ENCODE measurements around the gene ADAMTS16.

ADAMTS16 gene

DNA sequence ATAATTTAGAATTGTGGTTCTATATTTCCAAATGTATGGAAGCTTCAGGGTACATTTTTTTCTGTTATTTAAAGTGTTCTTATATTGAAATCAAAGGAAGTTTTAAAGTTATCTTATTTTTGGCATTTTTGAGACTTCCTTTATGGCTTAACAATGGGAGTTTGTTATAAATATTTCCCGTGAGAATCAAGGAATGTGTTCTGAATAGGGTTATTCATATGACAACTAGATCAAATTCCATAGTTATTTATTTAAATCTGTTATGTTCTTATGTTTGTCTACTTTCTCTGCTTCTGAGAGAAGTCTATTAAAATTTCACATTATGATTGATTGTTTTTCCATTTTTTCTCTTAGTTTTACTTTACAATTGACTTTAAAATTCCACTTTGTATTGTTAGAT is 135.1 kb downstream of the ADAMTS16 start:
- no peak overlapping the region for H3K9ac ChIP-seq (ENCODE audit: low read depth in 1 of 2, low read length in 2 of 2)
- no peaks in the 10 kb centered on the region for H3K36me3 ChIP-seq (ENCODE audit: control insufficient read depth in 1 of 2, insufficient read depth in 2 of 2, low read length in 2 of 2)
- H3K4me1 ChIP-seq (ENCODE audit: control insufficient read depth in 1 of 2, insufficient read depth in 2 of 2, low read length in 2 of 2): peaks cover 0 to 7% of the 10 kb centered on the region in 2 donors
- no peak overlapping the region for H3K27ac ChIP-seq (ENCODE audit: low read depth, low read length)
- H3K9me3 ChIP-seq (ENCODE audit: control insufficient read depth in 1 of 2, low read length in 2 of 2): no peaks in the 10 kb centered on the region
- no peak overlapping the region for H3K4me3 ChIP-seq (ENCODE audit: low read depth in 1 of 2, low read length in 2 of 2)
- H3K27me3 ChIP-seq (ENCODE audit: control insufficient read depth in 1 of 2, insufficient read depth in 2 of 2, low read length in 2 of 2): no peaks in the 10 kb centered on the region

DNA sequence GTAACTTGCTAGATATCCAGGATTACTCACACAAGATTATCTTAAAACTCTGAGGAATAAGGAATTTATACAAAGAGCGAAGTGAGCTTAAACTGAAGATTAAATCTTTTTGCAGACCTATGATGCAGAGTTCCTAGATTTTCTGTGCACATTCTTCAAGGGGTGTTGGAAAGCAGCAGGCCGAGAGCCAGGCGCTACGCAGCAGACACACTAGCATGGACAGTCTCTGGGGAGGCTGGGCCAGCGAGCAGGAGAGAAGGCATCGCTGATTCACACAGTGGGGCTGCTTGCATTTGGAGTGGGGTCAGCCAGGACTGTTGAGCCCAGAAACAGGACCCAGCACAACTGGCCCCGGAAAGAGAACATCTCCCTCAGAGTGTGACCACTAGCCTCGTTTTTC is 136.3 kb downstream of the ADAMTS16 start:
- Histone ChIP-seq H3K27ac (ENCODE audit: low read depth, low read length) (no peak overlapping the region), H3K4me1 (ENCODE audit: control insufficient read depth in 1 of 2, insufficient read depth in 2 of 2, low read length in 2 of 2) (peaks cover 0 to 1% of the 10 kb centered on the region in 2 donors), H3K27me3 (ENCODE audit: control insufficient read depth in 1 of 2, insufficient read depth in 2 of 2, low read length in 2 of 2) (no peaks in the 10 kb centered on the region), H3K36me3 (ENCODE audit: control insufficient read depth in 1 of 2, insufficient read depth in 2 of 2, low read length in 2 of 2) (no peaks in the 10 kb centered on the region), H3K4me3 (ENCODE audit: low read depth in 1 of 2, low read length in 2 of 2) (no peak overlapping the region), H3K9me3 (ENCODE audit: control insufficient read depth in 1 of 2, low read length in 2 of 2) (no peaks in the 10 kb centered on the region), H3K9ac (ENCODE audit: low read depth in 1 of 2, low read length in 2 of 2) (no peak overlapping the region)

DNA sequence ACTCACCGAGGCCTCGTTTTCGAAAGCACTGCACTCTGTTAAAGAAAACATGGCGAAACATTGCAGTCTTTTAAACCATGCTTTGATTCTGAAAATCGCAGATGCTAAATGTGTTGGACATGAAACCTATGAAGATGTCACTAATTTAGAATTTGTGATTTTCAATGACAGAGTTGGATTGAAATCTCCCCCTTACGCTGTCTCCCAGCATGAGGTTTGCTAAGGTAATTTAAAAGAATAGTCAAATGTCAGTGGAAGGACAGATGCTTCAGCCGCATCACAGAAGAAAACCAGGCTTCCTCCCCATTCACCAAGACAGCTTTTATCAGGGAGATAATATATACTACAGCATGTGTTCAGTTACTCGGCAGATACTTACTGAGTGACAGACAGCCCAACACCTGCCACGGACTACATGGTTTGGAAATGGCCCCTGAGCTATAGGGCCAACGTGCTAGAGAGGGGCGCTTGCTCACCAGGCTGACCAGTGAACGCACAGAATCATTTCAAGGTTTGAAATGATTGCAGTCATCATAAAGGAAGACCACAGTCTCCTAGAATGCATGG is 136.9 kb downstream of the ADAMTS16 start:
- Histone ChIP-seq H3K4me3 (ENCODE audit: low read depth in 1 of 2, low read length in 2 of 2) (no peak overlapping the region), H3K27me3 (ENCODE audit: control insufficient read depth in 1 of 2, insufficient read depth in 2 of 2, low read length in 2 of 2) (no peaks in the 10 kb centered on the region), H3K36me3 (ENCODE audit: control insufficient read depth in 1 of 2, insufficient read depth in 2 of 2, low read length in 2 of 2) (no peaks in the 10 kb centered on the region), H3K4me1 (ENCODE audit: control insufficient read depth in 1 of 2, insufficient read depth in 2 of 2, low read length in 2 of 2) (no peaks in the 10 kb centered on the region), H3K27ac (ENCODE audit: low read depth, low read length) (no peak overlapping the region), H3K9me3 (ENCODE audit: control insufficient read depth in 1 of 2, low read length in 2 of 2) (no peaks in the 10 kb centered on the region), H3K9ac (ENCODE audit: low read depth in 1 of 2, low read length in 2 of 2) (no peak overlapping the region)

DNA sequence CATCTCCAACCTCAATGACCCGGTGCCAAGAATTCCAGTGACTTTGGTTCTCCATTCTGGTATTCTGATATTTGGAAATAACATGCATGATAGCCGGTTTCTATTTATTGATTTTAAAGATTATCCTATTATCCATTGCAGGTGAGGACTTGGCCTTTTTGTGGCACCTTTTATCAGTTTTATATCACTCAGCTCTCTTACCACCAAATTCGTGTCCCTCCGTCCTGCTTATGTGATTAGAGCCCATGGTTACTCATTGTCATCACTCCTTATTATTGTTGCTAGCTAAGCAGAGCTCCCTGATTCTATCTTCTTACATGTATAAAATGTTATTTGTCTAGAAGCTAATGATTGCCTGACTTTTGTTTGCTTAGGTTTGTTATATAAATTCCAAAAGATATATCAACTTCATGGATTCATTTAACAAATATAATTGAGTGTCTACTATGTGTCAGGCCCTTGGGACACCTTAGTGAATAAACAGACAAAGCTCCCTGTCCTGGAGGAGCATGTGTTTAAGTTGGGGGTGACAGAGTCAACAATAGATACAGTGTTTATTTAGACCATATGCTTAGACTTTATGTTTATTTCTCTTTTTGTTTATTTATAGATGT is 138.2 kb downstream of the ADAMTS16 start:
- Histone ChIP-seq H3K27ac (ENCODE audit: low read depth, low read length) (no peak overlapping the region), H3K36me3 (ENCODE audit: control insufficient read depth in 1 of 2, insufficient read depth in 2 of 2, low read length in 2 of 2) (no peaks in the 10 kb centered on the region), H3K27me3 (ENCODE audit: control insufficient read depth in 1 of 2, insufficient read depth in 2 of 2, low read length in 2 of 2) (no peaks in the 10 kb centered on the region), H3K9me3 (ENCODE audit: control insufficient read depth in 1 of 2, low read length in 2 of 2) (peaks cover under 1 to 2% of the 10 kb centered on the region in 2 donors), H3K9ac (ENCODE audit: low read depth in 1 of 2, low read length in 2 of 2) (no peak overlapping the region), H3K4me1 (ENCODE audit: control insufficient read depth in 1 of 2, insufficient read depth in 2 of 2, low read length in 2 of 2) (no peaks in the 10 kb centered on the region), H3K4me3 (ENCODE audit: low read depth in 1 of 2, low read length in 2 of 2) (no peak overlapping the region)

DNA sequence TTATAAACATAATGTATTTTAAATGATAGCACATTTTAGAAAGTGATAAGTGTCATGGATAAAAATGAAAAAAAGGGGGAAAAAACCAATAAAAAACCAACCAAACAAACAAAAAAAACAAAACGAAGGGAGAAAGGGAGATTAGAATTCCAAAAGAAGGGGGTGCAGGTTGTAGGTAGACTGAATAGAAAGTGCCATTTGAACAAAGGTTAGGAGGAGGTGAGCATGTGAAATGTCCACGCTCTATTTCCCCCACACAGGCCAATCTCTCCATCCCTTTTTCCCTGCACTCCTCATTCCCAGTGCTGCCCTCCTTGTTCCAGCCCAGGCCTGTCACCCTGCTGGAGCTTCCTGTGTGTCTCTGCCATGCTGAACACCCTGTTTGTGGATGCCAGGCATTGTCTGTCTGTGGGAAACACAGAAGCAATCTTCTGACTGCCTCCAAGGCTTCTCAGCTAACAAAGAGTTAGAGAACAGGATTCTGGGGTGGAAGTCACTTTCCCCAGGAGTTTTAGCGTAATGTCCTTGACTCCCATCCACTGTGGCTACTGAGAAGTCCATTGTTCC is 138.8 kb downstream of the ADAMTS16 start:
- no peaks in the 10 kb centered on the region for H3K4me1 ChIP-seq (ENCODE audit: control insufficient read depth in 1 of 2, insufficient read depth in 2 of 2, low read length in 2 of 2)
- no peak overlapping the region for H3K9ac ChIP-seq (ENCODE audit: low read depth in 1 of 2, low read length in 2 of 2)
- no peak overlapping the region for H3K4me3 ChIP-seq (ENCODE audit: low read depth in 1 of 2, low read length in 2 of 2)
- H3K9me3 ChIP-seq (ENCODE audit: control insufficient read depth in 1 of 2, low read length in 2 of 2): peaks cover 4 to 5% of the 10 kb centered on the region in 2 donors
- H3K27me3 ChIP-seq (ENCODE audit: control insufficient read depth in 1 of 2, insufficient read depth in 2 of 2, low read length in 2 of 2): no peaks in the 10 kb centered on the region
- no peak overlapping the region for H3K27ac ChIP-seq (ENCODE audit: low read depth, low read length)
- H3K36me3 ChIP-seq (ENCODE audit: control insufficient read depth in 1 of 2, insufficient read depth in 2 of 2, low read length in 2 of 2): no peaks in the 10 kb centered on the region

DNA sequence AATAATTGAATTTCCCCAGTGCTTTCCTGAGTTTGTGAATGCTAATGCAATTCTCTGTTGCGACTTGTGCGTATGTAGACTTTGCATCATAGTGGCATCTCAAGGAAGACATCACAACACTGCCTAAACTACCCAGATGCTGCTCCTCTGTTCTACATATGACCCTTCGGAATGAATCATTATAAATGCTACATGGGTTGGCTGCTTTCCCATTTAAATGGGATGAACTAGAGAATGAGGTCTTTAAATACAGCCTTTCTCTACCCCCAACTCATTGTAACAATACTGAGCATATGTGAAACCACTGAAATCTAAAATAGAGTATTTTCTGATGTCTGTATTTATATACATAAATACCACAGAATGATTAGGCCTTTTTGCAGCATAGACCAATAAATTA is 145.8 kb downstream of the ADAMTS16 start:
- H3K36me3 ChIP-seq (ENCODE audit: control insufficient read depth in 1 of 2, insufficient read depth in 2 of 2, low read length in 2 of 2): no peaks in the 10 kb centered on the region
- no peak overlapping the region for H3K27ac ChIP-seq (ENCODE audit: low read depth, low read length)
- H3K27me3 ChIP-seq (ENCODE audit: control insufficient read depth in 1 of 2, insufficient read depth in 2 of 2, low read length in 2 of 2): no peaks in the 10 kb centered on the region
- H3K4me1 ChIP-seq (ENCODE audit: control insufficient read depth in 1 of 2, insufficient read depth in 2 of 2, low read length in 2 of 2): no peaks in the 10 kb centered on the region
- H3K9ac ChIP-seq (ENCODE audit: low read depth in 1 of 2, low read length in 2 of 2): no peak overlapping the region
- no peak overlapping the region for H3K4me3 ChIP-seq (ENCODE audit: low read depth in 1 of 2, low read length in 2 of 2)
- peaks cover 4 to 5% of the 10 kb centered on the region in 2 donors for H3K9me3 ChIP-seq (ENCODE audit: control insufficient read depth in 1 of 2, low read length in 2 of 2)

DNA sequence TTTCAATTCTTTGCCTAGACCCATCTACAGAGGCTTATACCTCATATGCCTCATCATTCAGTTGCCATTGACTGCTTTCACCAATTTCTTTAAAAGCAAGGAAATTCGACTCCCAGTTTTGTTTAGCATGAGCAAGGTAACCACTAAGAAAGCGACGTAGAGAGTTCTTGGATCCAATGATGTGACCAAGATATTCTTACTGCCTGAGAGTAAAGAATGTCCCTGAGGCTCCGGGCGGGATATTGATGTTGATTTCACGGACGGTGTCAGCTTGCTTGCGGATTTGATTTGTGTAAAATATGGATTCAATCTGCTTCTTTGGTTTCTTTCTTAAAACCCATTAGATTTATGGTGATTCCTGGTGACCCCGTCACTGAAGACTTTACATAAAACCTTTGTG is 147.3 kb downstream of the ADAMTS16 start:
- H3K27me3 ChIP-seq (ENCODE audit: control insufficient read depth in 1 of 2, insufficient read depth in 2 of 2, low read length in 2 of 2): no peaks in the 10 kb centered on the region
- H3K9me3 ChIP-seq (ENCODE audit: control insufficient read depth in 1 of 2, low read length in 2 of 2): peaks cover 4 to 5% of the 10 kb centered on the region in 2 donors
- no peak overlapping the region for H3K9ac ChIP-seq (ENCODE audit: low read depth in 1 of 2, low read length in 2 of 2)
- no peaks in the 10 kb centered on the region for H3K36me3 ChIP-seq (ENCODE audit: control insufficient read depth in 1 of 2, insufficient read depth in 2 of 2, low read length in 2 of 2)
- no peaks in the 10 kb centered on the region for H3K4me1 ChIP-seq (ENCODE audit: control insufficient read depth in 1 of 2, insufficient read depth in 2 of 2, low read length in 2 of 2)
- H3K27ac ChIP-seq (ENCODE audit: low read depth, low read length): no peak overlapping the region
- H3K4me3 ChIP-seq (ENCODE audit: low read depth in 1 of 2, low read length in 2 of 2): no peak overlapping the region

DNA sequence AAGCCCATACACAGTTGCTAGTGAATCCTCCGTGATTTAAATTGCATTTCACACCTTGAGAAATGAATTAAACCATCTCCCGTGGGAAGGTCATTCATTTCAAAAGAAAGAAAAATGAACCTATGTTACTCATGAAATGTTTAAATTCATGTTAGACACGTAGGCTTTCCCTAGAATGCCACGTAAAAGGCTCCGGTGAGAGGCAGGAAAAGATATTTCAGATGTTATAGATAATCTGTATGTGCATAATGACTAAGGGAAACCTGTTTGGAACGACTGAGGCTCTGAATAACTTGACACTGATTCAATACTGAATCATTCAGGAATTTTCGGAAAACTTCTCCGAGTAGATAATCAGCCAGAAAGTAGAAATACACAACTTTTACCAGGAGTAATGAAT is 148.1 kb downstream of the ADAMTS16 start:
- Histone ChIP-seq H3K4me3 (ENCODE audit: low read depth in 1 of 2, low read length in 2 of 2) (no peak overlapping the region), H3K27me3 (ENCODE audit: control insufficient read depth in 1 of 2, insufficient read depth in 2 of 2, low read length in 2 of 2) (no peaks in the 10 kb centered on the region), H3K9ac (ENCODE audit: low read depth in 1 of 2, low read length in 2 of 2) (no peak overlapping the region), H3K4me1 (ENCODE audit: control insufficient read depth in 1 of 2, insufficient read depth in 2 of 2, low read length in 2 of 2) (no peaks in the 10 kb centered on the region), H3K9me3 (ENCODE audit: control insufficient read depth in 1 of 2, low read length in 2 of 2) (peaks cover 4% of the 10 kb centered on the region in 2 donors), H3K36me3 (ENCODE audit: control insufficient read depth in 1 of 2, insufficient read depth in 2 of 2, low read length in 2 of 2) (no peaks in the 10 kb centered on the region), H3K27ac (ENCODE audit: low read depth, low read length) (no peak overlapping the region)

DNA sequence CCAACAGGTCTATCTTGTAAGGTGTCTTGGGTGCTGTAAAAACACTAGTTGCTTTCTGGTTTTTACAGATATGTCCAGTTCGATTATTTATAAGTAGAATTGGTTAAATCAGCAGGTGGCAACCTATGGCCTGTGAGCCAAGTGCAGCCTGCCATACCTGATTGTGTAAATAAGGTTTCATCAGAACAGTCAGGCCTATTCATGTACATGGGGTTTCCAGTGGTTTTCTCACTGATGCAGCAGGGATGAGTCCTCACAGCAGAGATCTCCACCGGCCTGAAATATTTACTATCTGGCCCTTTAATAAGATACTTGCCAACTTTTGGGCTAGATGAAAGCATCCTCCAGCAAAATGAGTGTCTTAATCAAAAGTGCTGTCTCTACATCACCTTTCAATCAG is 149.4 kb downstream of the ADAMTS16 start:
- Histone ChIP-seq H3K27ac (ENCODE audit: low read depth, low read length) (no peak overlapping the region), H3K4me3 (ENCODE audit: low read depth in 1 of 2, low read length in 2 of 2) (no peak overlapping the region), H3K9me3 (ENCODE audit: control insufficient read depth in 1 of 2, low read length in 2 of 2) (no peaks in the 10 kb centered on the region), H3K4me1 (ENCODE audit: control insufficient read depth in 1 of 2, insufficient read depth in 2 of 2, low read length in 2 of 2) (no peaks in the 10 kb centered on the region), H3K36me3 (ENCODE audit: control insufficient read depth in 1 of 2, insufficient read depth in 2 of 2, low read length in 2 of 2) (no peaks in the 10 kb centered on the region), H3K27me3 (ENCODE audit: control insufficient read depth in 1 of 2, insufficient read depth in 2 of 2, low read length in 2 of 2) (no peaks in the 10 kb centered on the region), H3K9ac (ENCODE audit: low read depth in 1 of 2, low read length in 2 of 2) (no peak overlapping the region)

DNA sequence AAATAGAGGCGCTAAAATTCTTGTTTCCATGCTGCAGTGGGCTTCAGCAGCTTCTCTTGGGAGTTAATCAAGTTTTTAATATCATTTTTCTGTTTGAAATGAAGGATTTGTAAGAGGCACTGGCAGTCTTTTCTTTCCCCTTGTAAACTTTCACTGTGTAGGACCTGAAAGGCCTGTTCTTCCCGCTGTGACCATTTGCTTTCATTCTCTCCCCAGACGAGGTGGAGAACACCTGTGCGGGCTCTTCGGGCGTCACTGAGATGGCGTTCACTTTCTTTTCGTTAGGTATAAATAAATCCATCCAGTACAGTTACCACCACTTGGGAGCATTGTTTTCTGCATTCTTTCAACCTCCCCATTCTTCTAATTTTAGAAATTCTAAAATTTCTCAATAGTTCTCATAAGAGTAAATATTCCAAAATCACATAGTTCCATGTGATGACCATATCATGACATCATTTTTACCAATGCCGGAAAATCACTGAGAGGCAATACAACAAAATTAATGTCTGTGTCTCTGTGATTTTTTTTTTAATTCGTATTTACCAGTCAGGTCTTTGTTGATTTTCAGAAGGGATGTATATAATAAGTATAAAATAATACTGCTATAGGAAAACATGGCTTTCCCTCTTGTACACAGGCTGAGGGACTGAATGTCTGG is 150.7 kb downstream of the ADAMTS16 start:
- Histone ChIP-seq H3K4me3 (ENCODE audit: low read depth in 1 of 2, low read length in 2 of 2) (no peak overlapping the region), H3K27ac (ENCODE audit: low read depth, low read length) (no peak overlapping the region), H3K9me3 (ENCODE audit: control insufficient read depth in 1 of 2, low read length in 2 of 2) (no peaks in the 10 kb centered on the region), H3K9ac (ENCODE audit: low read depth in 1 of 2, low read length in 2 of 2) (no peak overlapping the region), H3K27me3 (ENCODE audit: control insufficient read depth in 1 of 2, insufficient read depth in 2 of 2, low read length in 2 of 2) (no peaks in the 10 kb centered on the region), H3K4me1 (ENCODE audit: control insufficient read depth in 1 of 2, insufficient read depth in 2 of 2, low read length in 2 of 2) (no peaks in the 10 kb centered on the region), H3K36me3 (ENCODE audit: control insufficient read depth in 1 of 2, insufficient read depth in 2 of 2, low read length in 2 of 2) (no peaks in the 10 kb centered on the region)
